ENCODE data around the gene NEK8.
"Not testable (repeated sequence)": the region's sequence is repeated elsewhere in the genome, so short reads cannot be mapped to it uniquely, and the experiment has no call there.

The NEK8 gene

GRCh38 chr17:28725660-28726225 lies 2.8 kb upstream of the NEK8 start:
- peak overlapping the region; percentile 64 for H3K4me3 ChIP-seq (ENCODE audit: low read length)
- TF ChIP-seq ZNF274 (IDR thresholded peaks at IDR 0.05; ENCODE audit: low read depth, low read length) = no peak

- TF ChIP-seq ZNF274 (IDR thresholded peaks at IDR 0.05; ENCODE audit: low read depth, low read length) = no peak
Measured at GRCh38 chr17:28726226-28726626, 2.4 kb upstream of the NEK8 start, which contains the start of gene TLCD1. TLCD1 (minus strand) TSS chr17:28726233; CDS start chr17:28726097, 136 bp downstream.

GRCh38 chr17:28726627-28727491 lies 1.7 kb upstream of the NEK8 start:
- H3K4me3 ChIP-seq (ENCODE audit: low read length) = peak overlapping the region; percentile 80
- TF ChIP-seq ZNF274 (IDR thresholded peaks at IDR 0.05; ENCODE audit: low read depth, low read length) = no peak

More at GRCh38 chr17:28726226-28726626, 2.4 kb upstream of the NEK8 start, which contains the start of gene TLCD1:
- peak within 1 kb of the TSS; percentile 80 for H3K4me3 ChIP-seq (ENCODE audit: low read length)

- H3K4me3 ChIP-seq (ENCODE audit: low read length) = no peak overlapping the region
- no peak for TF ChIP-seq ZNF274 (IDR thresholded peaks at IDR 0.05; ENCODE audit: low read depth, low read length)
Measured at GRCh38 chr17:28729950-28730330, 1.4 kb downstream of the NEK8 start.

- no peak overlapping the region for H3K4me3 ChIP-seq (ENCODE audit: low read length)
- no peak for TF ChIP-seq ZNF274 (IDR thresholded peaks at IDR 0.05; ENCODE audit: low read depth, low read length)
Measured at GRCh38 chr17:28733346-28733745, 4.8 kb downstream of the NEK8 start.

GRCh38 chr17:28734712-28735241 lies 6.2 kb downstream of the NEK8 start:
- TF ChIP-seq ZNF274 (IDR thresholded peaks at IDR 0.05; ENCODE audit: low read depth, low read length) = no peak
- H3K4me3 ChIP-seq (ENCODE audit: low read length) = no peak overlapping the region

- no peak for TF ChIP-seq ZNF274 (IDR thresholded peaks at IDR 0.05; ENCODE audit: low read depth, low read length)
- H3K4me3 ChIP-seq (ENCODE audit: low read length) = no peak overlapping the region
Measured at GRCh38 chr17:28735242-28735722, 6.7 kb downstream of the NEK8 start.

- not testable (repeated sequence) for H3K4me3 ChIP-seq (ENCODE audit: low read length)
Measured at GRCh38 chr17:28735913-28736769, 7.6 kb downstream of the NEK8 start.

- no peak overlapping the region for H3K4me3 ChIP-seq (ENCODE audit: low read length)
Measured at GRCh38 chr17:28737316-28737715, 8.7 kb downstream of the NEK8 start.

GRCh38 chr17:28737770-28738679 lies 9.4 kb downstream of the NEK8 start:
- H3K4me3 ChIP-seq (ENCODE audit: low read length) = peak overlapping the region; percentile 8; the same call in 1 of the 2 replicates
- TF ChIP-seq ZNF274 (IDR thresholded peaks at IDR 0.05; ENCODE audit: low read depth, low read length) = no peak

More at GRCh38 chr17:28737316-28737715, 8.7 kb downstream of the NEK8 start:
- no peak for TF ChIP-seq ZNF274 (IDR thresholded peaks at IDR 0.05; ENCODE audit: low read depth, low read length)

GRCh38 chr17:28738680-28739384 lies 10.2 kb downstream of the NEK8 start:
- peak overlapping the region; percentile 8; the same call in 1 of the 2 replicates for H3K4me3 ChIP-seq (ENCODE audit: low read length)
- no peak for TF ChIP-seq ZNF274 (IDR thresholded peaks at IDR 0.05; ENCODE audit: low read depth, low read length)
